GM19193 (cell line): ENCODE data around the gene SPDEF.

Experiments
- POLR2A ChIP-seq: IDR thresholded peaks from 4 replicates; pipeline ENCODE4 v1.6.1; 2011; ENCODE audit not compliant: insufficient read depth, insufficient read length; ENCODE audit errors: extremely low read depth

SPDEF gene

DNA sequence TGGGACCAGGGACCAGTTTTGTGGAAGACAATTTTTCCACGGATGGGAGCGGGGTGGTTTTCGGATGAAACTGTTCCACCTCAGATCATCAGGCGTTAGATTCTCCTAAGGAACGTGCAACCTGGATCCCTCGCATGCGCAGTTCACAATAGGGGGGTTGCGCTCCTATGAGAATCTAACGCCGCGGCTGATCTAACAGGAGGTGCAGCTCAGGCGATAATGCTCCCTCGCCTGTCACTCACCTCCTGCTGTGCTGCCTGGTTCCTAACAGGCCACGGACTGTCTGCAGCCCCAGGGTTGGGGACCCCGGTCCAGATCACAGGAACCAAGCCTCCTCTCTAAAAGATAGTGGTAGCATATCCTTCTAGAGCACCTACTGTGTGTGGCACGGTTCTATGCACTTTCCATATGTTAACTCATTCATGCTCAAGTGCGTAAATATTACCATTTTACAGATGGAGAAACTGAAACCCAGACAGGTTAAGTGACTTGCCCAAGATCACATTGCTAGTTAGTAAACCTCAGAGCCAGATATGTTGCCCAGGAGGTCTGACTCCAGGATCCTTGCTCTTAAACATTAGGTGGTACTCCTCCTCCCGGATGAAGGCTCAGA lies 25.3 kb downstream of the SPDEF start:
- TF ChIP-seq POLR2A = no peak

GRCh38 chr6:34529665-34530327 lies 26.3 kb downstream of the SPDEF start:
- TF ChIP-seq POLR2A = no peak

GRCh38 chr6:34528996-34529664 lies 27.0 kb downstream of the SPDEF start:
- no peak for TF ChIP-seq POLR2A

DNA sequence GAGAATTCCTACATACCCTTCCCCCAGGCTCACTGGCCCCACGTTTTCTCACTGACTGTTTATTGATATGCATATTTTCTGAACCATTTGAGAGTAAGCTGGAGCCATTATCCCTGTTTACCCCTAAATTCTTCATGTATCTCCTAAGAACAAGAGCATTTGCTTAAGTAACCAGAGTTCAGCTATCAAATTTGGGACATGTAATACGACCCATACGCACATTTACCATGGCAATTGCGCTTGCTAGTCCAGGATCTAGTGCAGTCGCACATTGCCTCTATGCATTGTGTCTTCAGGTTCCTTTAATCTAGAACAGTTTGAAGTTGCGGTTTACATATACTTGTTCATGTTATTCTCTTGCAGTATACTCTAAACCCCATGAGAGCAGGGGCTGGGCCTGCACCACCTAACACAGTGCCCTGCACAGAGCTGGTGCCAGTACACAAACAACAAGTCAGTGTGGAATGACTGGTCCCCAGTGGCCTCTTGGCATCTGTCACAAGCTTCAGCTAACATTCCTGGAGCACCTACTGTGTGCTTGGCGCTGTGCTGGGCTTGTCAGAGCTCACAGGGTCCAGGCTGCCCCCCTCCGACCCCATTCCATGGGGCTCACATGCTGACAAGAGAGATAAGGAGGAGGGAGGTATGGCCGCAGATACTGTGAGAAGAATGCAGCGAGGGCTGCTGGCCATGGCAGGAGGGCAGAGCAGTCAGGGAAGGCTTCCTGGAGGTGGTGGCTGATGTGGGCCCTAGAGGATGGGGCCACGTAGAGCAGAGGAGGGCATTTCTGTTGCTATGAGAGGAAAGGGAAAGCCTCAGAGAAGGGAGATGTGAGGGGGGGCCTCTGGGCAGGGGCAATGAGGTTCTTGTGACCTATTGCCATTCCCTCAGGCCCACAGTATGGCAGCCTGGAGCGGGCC lies 28.1 kb downstream of the SPDEF start:
- no peak for TF ChIP-seq POLR2A

DNA sequence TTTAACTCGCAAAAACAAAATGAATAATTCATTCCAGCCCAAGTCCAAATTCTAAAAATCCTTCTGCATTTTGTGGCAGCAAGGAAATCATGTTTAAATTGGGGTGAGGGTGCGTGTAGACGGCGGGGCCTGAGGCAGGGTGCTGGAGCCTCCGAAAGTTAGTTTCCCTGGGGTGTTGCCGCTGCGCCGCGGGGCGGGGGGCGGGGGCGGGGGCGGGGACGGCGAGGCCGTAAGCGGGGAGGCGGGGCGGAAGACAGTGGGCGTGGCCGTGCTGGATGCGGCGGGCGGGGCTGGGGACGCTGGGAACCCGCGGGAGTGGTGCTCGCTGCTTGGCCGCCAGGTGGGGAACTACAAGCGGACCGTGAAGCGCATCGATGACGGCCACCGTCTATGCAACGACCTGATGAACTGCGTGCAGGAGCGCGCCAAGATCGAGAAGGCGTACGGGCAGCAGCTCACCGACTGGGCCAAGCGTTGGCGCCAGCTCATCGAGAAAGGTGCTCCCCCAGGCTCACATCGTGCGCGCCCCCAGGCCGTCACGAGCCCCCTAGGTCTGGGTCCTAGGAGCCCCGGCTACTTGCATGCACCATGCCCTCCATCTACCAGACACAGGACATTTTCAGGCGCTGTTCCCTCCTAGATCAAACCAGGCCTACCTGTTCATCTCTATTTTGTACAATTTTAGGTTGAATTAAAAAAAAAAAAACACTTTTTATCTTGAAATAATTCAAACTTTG lies 29.0 kb downstream of the SPDEF start:
- TF ChIP-seq POLR2A = no peak

GRCh38 chr6:34526241-34526972 lies 29.7 kb downstream of the SPDEF start:
- no peak for TF ChIP-seq POLR2A

DNA sequence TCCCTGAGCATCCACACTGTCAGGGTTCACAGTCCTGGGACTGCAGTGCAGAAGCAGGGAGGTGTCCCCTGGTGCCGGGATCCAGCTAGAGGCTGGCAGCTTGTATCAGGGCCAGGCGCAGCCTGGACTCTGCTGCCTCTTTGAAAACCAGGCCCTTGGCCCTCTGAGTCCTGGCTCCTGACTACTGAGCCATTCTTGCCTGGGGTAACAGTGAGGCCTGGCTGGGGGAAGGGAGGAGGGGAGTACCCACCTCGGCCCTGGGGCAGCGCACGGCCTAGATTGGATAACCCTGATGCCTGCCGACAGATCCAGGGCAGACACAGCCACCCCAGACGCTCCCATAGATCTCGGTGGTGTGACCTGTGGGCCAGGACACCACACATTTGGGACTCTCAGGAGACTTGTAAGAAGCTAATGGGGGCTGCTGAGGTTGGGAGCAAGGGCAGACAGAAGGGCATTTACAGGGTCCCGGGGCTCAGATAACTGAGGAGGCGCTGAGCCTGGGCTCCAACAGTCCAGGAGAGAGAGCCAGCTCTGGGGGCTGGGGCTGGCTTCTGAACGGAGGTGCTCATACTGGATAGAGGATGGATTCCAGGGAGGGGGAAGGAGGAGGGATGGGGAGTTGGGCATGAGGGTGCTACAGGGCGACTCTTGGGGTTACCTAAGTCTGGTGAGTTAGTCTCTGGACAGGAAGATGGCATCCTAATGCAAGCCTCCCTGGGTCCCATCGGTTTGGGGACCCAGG lies 30.5 kb downstream of the SPDEF start:
- no peak for TF ChIP-seq POLR2A

GRCh38 chr6:34524971-34525370 lies 31.2 kb downstream of the SPDEF start:
- no peak for TF ChIP-seq POLR2A

GRCh38 chr6:34524499-34524898 lies 31.6 kb downstream of the SPDEF start:
- TF ChIP-seq POLR2A = no peak

- no peak for TF ChIP-seq POLR2A
Observed at GRCh38 chr6:34523441-34524206, 32.5 kb downstream of the SPDEF start.

- no peak for TF ChIP-seq POLR2A
Observed at GRCh38 chr6:34522761-34523160, 33.4 kb downstream of the SPDEF start.
